Measurements from ENCODE around the gene ADISSP. TPM values are rescaled to one million over a fixed set of nuclear protein-coding genes. Genes with fewer than 3 reads are reported as not detected.

ADISSP gene
- total and polyA plus RNA-seq, 9 of the 15 experiments (the other 6 are each of a cell fraction or from before 2014, with no cell fraction given) = 1.4 to 70.6 (median 23.4) TPM

DNA sequence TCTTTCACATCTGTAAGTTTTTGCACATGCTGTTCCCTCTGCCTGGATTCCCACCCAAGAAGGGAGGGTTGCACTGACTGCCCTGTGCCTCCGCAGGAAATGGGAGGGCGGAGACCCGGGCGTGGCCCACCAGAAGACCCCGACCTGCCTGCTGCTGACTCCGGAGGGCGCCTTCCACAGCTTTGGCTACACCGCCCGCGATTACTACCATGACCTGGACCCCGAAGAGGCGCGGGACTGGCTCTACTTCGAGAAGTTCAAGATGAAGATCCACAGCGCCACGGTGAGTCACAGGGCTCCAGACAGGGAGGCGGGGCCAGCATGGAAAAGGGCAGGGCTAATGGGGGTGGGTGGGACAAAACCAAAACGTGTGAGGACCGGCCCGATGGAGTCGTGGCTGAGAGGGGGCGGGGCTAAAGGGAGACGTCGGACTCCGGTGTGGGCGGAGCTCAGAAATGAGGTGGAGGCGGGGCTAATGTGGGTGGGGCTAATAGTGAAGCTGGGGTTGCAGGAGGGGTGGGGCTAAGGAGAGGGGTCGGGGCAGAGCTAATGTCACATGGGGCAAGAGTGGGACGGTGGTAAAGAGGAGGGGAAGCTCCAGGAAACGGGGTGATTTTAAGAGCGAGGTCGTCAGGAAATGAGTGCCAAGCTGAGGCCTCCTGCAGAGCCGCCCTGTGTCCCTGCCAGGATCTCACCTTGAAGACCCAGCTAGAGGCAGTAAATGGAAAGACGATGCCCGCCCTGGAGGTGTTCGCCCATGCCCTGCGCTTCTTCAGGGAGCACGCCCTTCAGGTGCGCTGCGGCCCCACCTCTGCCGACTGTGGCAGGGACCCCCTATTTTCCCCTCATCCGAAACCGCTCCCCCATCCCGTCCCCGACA, 22.5 kb downstream of the ADISSP start (continued):
- TF ChIP-seq PREB (CRISPR knock-in tag; IDR thresholded peaks at IDR 0.05) (no peak), TRIM28 (IDR thresholded peaks at IDR 0.05) (peak; percentile 62; the same call in 1 of the 2 replicates), ZBTB7A (IDR thresholded peaks at IDR 0.05; ENCODE audit: borderline replicate concordance, control insufficient read depth, low read depth, low read length) (peak; percentile 55; the same call in 1 of the 2 replicates), SMARCE1 (IDR thresholded peaks at IDR 0.05) (0 out of 2 replicates have a peak, but pooled peaks have one; percentile 21)

DNA sequence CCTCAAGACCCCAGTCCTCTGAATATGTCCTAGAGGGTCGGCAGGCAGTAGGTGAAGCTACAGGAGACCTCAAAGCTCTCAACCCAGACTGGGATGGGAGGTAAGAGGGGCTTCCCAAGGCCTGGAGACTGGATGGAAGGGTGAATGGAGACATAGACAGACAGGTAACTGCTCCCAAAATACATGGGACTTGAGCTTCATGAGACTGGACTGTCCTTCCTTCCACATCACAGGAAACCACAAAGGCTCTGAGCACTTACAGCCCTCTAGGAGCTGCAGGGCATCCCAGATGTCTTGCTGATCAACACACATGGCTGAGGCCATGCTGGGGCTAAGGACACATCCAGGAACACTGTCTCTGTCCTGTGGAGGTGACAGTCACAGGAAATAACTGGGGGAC, 23.5 kb downstream of the ADISSP start:
- DNase-seq (ENCODE audit: extremely low read depth in 1 of 4, low spot score in 3 of 4) (no peak), ATAC-seq (no peak), FAIRE-seq (no peak)
- no peaks in the 10 kb centered on the region for H3K9me1 ChIP-seq (ENCODE audit: control insufficient read depth, insufficient read depth, low read length)
- H3K27ac ChIP-seq (ENCODE audit: extremely low read depth, low read depth, low read length) = no peak overlapping the region
- BruUV-seq (replicated peaks) = TSS peak; percentile 81
- no peaks in the 10 kb centered on the region for H4K20me1 ChIP-seq (replicated peaks; ENCODE audit: control insufficient read depth, insufficient read depth, low read length)
- peak overlapping the region; percentile 27 to 70; a peak in 2 of 4 replicates for H3K9ac ChIP-seq (ENCODE audit: insufficient read depth in 1 of 2, low read depth in 2 of 2, low read length in 2 of 2)
- H3K9me3 ChIP-seq (replicated peaks; ENCODE audit: control insufficient read depth, insufficient read depth, low read depth, low read length) = no peaks in the 10 kb centered on the region
- peak overlapping the region; percentile 86 for H3K4me2 ChIP-seq (ENCODE audit: insufficient read depth, low read length)
- no peaks in the 10 kb centered on the region for H3K36me3 ChIP-seq (ENCODE audit: control insufficient read depth, insufficient read depth, low read length)
- H3K4me1 ChIP-seq (replicated peaks in 1 of 2; ENCODE audit: control insufficient read depth in 2 of 2, insufficient read depth in 2 of 2, low read length in 2 of 2) = peaks cover 3 to 40% of the 10 kb centered on the region in 2 experiments; a peak in 3 of 5 replicates
- peak overlapping the region; percentile 96; the same call in 1 of the 2 replicates for H2AFZ ChIP-seq (ENCODE audit: low read depth, low read length)
- in situ Hi-C loops (cut with MboI) = no loop called here
- no peaks in the 10 kb centered on the region for H3K27me3 ChIP-seq (ENCODE audit: control insufficient read depth in 2 of 2, insufficient read depth in 2 of 2, low read length in 2 of 2)
- ChIA-PET CTCF (ENCODE audit: low intra/inter-chr PET ratio) (no interaction called here), POLR2A (interaction anchor here (0.6 to 0.7 kb wide), 2 partner anchors 96 to 1513 kb away, joined by 3 read pairs; no protein-coding TSS in a partner anchor)
- no peaks in the 10 kb centered on the region for H3K79me2 ChIP-seq (ENCODE audit: control insufficient read depth, insufficient read depth, low read length)
- 70% methylated on average over 1 of the region's 1 CpG for WGBS (ENCODE audit: insufficient coverage, low coverage, missing lambda C conversion rate)
- H3K4me3 ChIP-seq = 0 out of 2 replicates have a peak overlapping the region, but pooled peaks have one; percentile 38
- intact Hi-C loops (cut with micrococcal nuclease) = no loop called here
- TF ChIP-seq PPARD (CRISPR knock-in tag; IDR thresholded peaks at IDR 0.05) = no peak
- no peak for TF ChIP-seq ELF2 (CRISPR knock-in tag; IDR thresholded peaks at IDR 0.05)
- no peak for TF ChIP-seq YY1 (IDR thresholded peaks at IDR 0.05; ENCODE audit: borderline replicate concordance in 1 of 3, control insufficient read depth in 1 of 3, extremely low read depth in 1 of 3, insufficient read depth in 3 of 3, insufficient read length in 1 of 3, insufficient replicate concordance in 2 of 3, low read depth in 1 of 3, low read length in 2 of 3)
- no peak for TF ChIP-seq EGR1 (conservative IDR thresholded peaks at IDR 0.05)
- TF ChIP-seq ZNF324 (CRISPR knock-in tag; IDR thresholded peaks at IDR 0.05) = no peak
- no peak for TF ChIP-seq ZFP36 (IDR thresholded peaks at IDR 0.05; ENCODE audit: low read depth, low read length, partially characterized antibody)
- TF ChIP-seq SP2 (IDR thresholded peaks at IDR 0.05; ENCODE audit: extremely low read depth, low read depth, low read length, poor library complexity, severe bottlenecking) = no peak
- no peak for TF ChIP-seq SMAD1 (IDR thresholded peaks at IDR 0.05; ENCODE audit: low read depth, low read length, partially characterized antibody)
- TF ChIP-seq IFI16 (CRISPR knock-in tag; IDR thresholded peaks at IDR 0.05) = no peak
- no peak for TF ChIP-seq MAFF (IDR thresholded peaks at IDR 0.05; ENCODE audit: low read length)
- no peak for TF ChIP-seq U2AF2 (optimal IDR thresholded peaks at IDR 0.05; ENCODE audit: low read depth, low read length)
- no peak for TF ChIP-seq MTF1 (CRISPR knock-in tag; IDR thresholded peaks at IDR 0.05; ENCODE audit: borderline replicate concordance)
- TF ChIP-seq CBFB (CRISPR knock-in tag; IDR thresholded peaks at IDR 0.05) = no peak
- TF ChIP-seq, protein P1, sequence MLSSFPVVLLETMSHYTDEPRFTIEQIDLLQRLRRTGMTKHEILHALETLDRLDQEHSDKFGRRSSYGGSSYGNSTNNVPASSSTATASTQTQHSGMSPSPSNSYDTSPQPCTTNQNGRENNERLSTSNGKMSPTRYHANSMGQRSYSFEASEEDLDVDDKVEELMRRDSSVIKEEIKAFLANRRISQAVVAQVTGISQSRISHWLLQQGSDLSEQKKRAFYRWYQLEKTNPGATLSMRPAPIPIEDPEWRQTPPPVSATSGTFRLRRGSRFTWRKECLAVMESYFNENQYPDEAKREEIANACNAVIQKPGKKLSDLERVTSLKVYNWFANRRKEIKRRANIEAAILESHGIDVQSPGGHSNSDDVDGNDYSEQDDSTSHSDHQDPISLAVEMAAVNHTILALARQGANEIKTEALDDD (IDR thresholded peaks at IDR 0.05) = no peak
- TF ChIP-seq ZNF146 (CRISPR knock-in tag; IDR thresholded peaks at IDR 0.05; ENCODE audit: unreplicated experiment) = no peak

Data from K562 (cell line).